Activated effector memory CD4-positive, alpha-beta T cell treated with Interleukin-2 at 50 U/mL for 16 hours (primary cell): ENCODE measurements around the gene TRPM7.
"Not testable (repeated sequence)": the region's sequence is repeated elsewhere in the genome, so short reads cannot be mapped to it uniquely, and the experiment has no call there.

Source experiments
- DNase-seq: peaks from one replicate; pipeline ENCODE4 v3.0.0-alpha.2; 2020

Gene TRPM7

DNA sequence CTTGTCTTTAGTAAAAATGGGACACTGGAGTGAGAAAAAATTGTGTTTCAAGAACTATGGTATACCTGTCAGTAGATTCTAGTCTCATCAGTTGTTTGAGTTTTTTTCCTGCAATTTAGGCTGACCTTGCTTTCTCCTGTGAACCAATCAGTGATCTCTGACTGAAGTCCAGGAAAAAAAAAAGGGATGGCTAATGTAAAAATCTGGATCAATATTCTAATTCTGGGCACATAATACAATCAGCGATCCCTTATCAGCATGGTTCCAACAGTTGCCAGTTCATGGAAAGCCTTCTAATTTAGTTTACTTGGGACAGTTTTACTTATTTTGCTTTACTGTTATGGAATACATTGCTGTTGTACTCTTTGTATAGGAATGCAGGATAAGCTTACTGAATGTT, 17.0 kb downstream of the TRPM7 start:
- no peak for DNase-seq

DNA sequence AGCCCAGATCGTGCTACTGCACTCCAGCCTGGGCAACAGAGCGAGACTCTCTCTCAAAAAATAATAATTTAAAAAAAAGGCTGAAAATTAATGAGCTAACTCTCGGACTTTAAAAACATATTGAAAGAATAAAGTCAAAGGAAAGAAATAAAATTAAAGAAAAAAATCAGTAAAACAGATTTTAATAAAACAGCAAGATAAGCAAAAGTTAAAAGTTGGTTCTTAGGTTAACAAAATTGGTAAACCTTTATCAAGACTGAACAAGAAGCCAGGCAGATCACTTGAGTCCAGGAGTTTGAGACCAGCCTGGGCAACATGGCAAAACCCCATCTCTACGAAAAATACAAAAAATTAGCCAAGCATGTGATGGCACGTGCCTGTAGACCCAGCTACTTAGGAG, 20.7 kb downstream of the TRPM7 start:
- DNase-seq: no peak

DNA sequence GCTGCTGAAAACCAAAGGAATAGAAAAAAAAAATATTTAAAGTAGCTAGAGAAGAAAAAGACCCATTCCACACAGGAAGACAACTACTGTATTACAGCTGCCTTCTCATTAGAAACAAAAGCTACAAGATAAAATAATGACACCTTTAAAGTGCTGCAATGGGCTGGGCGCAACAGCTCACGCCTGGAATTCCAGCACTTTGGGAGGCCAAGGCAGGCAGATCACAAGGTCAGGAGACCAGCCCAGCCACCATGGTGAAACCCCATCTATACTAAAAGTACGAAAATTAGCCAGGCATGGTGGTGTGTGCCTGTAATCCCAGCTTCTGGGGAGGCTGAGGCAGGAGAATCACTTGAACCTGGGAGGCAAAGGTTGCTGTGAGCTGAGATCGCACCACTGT, 31.0 kb downstream of the TRPM7 start:
- no peak for DNase-seq

DNA sequence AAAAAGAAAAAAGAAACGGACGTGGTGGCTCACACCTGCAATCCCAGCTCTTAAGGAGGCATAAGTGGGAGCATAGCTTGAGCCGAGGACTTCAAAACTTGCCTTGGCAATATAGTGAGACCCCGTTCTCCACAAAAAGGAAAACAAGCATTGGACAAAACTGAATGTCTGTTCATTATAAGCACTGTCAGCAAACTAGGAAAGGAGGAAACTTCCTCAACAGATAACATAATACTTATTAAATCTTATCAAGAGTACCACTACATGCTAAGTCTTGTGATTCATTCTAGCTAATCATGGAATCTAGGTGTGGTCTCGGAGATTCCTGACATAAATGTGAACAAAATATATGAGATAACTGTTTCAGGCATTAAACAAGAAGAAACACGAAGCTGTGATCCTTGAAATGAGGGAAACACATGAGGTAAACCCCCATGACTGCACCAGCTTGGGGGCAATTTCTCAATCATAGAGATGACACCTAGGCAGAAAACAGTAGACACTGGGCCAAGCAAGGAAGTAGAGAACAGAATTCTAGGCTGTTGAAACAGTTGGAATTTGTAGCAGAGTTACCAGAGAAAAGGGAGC, 33.3 kb downstream of the TRPM7 start:
- DNase-seq: no peak

DNA sequence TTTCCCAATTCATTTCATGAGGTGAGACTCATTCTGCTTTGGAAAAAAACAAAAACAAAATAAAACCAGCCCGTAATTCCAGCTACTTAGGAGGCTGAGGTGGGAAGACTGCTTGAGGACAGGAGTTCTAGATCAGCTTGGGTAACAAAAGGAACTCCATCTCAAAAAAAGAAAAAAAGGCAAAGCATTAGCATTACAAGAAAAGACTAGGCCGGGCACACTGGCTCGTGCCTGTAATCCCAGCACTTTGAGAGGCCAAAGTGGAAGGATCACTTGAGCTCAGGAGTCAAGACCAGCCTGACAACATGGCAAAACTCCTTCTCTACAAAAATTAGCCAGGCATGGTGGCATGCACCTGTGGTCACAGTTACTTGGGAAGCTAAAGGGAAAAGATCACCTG, 33.9 kb downstream of the TRPM7 start:
- no peak for DNase-seq

DNA sequence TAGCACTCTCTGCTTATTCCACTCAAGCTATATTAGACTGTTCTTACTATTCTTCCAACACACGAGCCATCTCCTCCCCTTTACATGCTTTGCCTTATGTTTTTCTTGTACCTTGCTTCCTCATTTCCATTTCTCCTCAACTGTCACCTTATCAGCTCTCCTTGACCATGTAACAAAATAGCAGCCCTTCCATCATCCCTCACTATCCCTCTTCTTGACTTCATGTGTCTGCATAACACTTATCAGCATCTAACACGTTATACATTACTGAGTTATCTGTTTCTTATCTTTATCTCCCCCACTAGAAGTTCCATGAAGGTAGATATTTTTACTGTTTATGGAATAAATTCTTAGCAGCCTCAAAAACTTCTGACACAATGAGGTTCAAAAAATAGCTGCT, 45.3 kb downstream of the TRPM7 start:
- DNase-seq: no peak

DNA sequence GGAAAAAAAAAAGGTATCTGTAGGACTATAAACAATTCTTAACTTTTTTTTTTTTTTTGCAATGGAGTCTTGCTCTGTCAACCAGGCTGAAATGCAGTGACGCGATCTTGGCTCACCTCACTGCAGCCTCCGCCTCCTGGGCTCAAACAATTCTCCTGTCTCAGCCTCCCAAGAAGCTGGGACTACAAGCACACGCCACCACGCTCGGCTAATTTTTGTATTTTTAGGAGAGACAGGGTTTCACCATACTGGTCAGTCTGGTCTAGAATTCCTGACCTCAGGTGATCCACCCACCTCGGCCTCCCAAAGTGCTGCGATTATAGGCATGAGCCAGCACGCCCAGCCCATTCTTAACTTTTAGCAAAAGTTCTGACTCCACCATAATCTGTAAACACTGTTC, 50.5 kb downstream of the TRPM7 start:
- no peak for DNase-seq

DNA sequence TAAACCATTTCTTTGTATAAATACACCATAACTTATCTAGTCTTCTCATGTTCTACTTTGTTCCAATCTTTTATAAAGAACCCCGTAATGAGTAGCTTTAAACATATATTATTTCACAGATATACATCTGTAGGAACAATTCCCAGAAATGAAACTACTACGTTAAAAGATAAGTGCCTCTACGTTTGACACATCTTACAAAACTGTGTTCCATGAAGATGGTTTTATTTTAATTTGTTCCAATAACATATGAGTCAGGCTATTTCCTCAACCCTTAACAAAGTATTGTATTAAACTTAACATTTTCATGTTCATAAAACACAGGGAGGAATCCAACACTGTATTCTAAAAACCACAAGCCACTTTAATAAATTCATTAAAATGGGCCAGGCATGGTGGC, 52.9 kb downstream of the TRPM7 start:
- DNase-seq: no peak

DNA sequence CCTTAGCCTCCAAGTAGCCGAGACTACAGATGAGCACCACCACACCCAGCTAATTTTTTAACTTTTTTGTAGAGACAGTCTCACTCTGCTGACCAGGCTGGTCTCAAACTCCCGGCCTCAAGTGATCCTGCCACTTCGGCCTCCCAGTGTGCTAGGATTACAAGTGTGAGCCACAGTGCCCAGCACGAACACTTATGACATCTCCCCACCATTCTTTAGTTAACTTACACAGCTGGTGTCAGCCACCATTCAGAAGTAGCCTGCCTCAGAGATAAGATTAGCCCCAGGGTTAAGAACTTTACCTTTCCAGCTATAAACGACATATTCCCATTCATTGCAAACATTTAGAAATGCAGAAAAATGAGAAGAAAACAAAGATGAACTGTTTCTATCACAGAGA, 58.2 kb downstream of the TRPM7 start:
- no peak for DNase-seq

DNA sequence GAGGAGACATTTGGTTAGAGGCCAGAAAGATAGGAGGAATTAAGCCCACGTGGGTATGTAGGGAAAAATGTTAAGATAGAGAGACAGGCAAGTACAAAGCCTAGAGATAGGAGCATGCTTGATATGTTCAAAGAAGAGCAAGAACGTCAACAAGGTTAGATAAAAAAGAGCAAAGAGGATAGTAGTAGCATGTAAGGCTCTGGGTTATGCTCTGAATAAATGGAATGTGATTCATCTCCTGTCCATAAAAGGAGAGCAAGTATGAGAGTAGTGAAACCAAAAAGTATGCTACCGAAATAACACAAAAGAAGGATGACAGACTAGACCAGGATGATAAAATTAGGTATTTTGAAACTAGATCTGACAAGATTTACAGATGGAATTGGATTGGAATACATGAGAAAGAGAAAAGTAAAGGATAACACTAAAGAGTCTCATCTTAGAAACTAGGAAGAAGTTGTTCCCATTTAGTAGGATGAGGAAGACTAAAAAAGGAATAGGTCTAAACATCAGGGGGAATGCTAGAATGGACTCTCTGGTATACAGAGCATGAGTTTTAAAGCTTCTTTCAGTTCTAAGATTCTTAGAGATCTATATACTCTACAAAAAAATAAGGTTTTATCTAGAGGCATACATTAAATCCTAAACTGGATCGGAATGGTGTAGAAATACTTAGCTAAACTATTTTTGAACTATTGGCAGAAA, 59.1 kb downstream of the TRPM7 start:
- DNase-seq: no peak

DNA sequence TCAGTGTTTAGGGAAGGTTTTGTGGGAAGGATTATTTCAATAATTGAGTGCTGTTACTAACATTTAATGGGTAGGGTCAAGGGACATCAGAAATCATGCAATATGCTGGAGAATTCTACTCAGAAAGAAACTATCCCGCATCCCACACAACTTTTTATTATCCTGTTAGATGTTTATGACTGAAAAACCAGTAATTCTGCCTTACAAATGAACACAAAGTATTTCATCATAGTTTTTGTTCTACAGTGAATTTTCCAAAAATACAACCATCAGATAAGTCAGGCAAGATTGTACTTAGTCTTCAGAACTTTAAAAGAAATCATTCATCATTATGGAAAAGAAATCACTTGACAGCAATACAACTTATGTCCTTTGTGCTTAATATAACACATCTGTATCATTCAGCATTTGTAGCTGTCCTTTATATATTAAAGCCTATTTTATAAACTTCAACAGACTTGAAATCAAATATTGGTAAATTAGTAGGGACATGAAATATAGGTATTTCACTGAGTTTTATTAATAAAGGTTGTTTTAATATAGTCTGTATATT, 61.9 kb downstream of the TRPM7 start:
- DNase-seq: no peak

DNA sequence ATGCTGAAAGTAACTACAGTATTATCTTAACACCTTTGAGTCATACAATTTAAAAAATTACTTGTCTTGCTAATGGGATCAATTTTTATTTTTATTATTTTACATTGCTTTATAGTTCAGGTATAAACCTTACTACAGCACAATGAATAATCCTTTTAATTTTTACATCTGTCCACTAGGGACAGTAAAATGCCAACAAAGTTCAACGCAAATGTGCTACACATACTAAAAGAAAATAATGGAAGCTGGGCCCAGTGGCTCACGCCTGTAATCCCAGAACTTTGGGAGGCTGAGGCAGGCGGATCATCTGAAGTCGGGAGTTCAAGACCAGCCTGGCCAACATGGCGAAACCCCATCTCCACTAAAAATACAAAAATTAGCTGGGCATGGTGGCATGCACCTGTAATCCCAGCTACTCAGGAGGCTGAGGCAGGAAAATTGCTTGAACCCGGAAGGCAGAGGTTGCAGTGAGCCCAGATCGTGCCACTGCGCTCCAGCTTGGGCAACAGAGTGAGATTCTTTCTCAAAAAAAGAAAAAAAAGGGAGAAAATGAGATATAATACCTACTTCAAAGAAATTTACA, 64.1 kb downstream of the TRPM7 start:
- DNase-seq: not testable (repeated sequence)

DNA sequence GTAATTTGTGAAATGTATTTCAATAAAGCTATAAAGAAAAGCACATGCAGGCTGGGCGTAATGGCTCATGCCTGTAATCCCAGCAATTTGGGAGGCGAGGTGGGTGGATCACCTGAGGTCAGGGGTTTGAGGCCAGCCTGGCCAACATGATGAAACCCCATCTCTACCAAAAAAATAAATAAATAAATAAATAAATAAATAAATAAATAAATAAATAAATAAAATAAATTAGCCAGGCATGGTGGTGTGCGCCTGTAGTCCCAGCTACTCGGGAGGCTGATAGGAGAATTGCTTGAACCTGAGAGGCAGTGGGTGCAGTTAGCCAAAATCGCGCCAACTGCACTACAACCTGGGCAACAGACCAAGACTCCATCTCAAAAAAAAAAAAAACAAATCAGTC, 69.6 kb downstream of the TRPM7 start:
- not testable (repeated sequence) for DNase-seq

DNA sequence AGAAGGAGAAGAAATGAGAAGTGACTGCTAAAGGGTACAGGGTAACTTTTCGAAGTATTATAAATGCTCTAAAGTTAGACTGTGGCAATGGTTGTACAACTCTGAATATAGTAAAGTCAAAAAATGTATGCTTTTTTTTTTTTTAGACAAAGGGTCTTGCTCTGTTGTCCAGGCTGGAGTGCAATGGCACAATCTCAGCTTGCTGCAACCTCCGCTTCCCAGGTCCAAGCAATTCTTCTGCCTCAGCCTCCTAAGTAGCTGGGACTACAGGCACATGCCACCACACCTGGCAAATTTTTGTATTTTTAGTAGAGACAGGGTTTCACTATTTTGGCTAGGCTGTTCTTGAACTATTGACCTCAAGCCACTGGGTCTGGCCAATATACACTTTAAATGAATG, 70.0 kb downstream of the TRPM7 start:
- not testable (repeated sequence) for DNase-seq

DNA sequence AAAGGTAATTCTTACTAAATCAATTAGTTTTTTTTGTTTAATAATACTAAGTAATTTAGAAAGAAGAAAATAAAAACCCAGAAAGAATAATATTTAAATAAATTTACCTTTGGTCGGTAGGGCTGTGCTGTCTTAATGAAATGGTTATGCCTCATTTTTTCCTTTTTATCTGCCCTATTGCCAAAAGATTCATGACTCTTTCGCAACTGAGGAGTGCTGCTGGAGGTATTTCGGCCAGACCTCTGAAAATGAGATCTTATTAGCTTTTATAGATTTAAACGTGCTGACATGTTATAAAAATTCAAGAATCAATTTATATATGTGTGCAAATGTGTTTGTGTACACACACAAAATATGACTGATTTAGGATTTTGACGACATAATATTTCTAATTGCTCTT, 73.0 kb downstream of the TRPM7 start:
- DNase-seq: no peak

DNA sequence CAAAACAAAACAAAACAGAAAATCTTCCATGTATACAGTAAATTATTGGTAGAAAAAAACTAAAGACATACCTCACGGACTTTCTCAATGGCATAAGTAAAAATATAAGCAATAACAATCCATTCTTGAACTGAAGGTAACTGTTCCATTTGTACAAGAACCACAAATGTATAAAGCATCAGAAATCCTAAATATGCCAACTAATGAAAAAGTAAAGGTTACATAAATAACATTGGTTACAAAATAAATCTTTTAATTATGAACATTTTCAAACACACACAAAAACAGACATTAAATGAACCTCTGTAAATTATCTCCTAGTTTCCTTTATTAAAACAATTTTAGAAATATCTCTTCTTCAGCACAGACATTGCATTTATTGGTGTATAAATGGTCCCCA, 79.5 kb downstream of the TRPM7 start:
- DNase-seq: no peak

DNA sequence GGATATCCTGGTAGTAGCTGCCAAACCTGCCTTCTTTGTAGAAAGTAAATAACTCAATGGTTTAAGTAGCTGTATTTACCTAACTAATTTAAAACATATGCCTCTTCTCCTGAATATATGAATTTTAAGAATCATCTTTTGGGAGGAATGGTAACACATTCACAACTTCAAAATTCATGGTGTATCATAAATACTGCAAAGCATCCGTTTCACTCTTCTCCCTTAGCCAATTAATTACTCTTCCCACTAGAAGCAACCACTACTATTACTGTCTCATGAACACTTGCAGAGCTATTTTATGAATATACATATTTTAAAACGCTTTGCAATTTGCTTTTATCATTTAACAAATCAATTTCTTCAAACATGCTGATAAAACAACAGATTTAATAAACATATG, 81.1 kb downstream of the TRPM7 start:
- DNase-seq: no peak

DNA sequence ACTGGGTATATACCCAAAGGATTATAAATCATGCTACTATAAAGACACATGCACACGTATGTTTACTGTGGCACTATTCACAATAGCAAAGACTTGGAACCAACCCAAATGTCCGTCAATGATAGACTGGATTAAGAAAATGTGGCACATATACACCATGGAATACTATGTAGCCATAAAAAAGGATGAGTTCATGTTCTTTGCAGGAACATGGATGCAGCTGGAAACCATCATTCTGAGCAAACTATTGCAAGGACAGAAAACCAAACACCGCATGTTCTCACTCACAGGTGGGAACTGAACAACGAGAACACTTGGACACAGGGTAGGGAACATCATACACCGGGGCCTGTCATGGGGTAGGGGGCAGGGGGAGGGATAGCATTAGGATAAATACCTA, 84.6 kb downstream of the TRPM7 start:
- DNase-seq: not testable (repeated sequence)

DNA sequence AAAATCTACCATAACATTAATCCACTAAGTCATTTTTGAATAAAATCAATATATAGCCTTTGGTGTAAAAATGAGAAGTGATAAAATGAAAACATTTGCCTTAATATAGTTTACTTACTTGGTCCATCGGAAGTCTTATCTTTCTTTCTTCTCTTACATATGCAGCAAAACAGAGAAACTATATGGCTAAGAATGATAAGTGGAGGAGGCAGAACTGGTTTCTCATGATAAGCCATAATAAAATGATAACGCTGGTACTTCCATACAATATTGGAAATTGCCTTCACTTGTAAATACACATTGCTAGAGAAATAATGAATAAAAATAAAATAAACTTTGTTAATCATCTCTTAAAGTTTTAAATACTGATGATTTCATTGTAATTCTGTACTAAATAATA, 92.3 kb downstream of the TRPM7 start:
- DNase-seq: no peak

DNA sequence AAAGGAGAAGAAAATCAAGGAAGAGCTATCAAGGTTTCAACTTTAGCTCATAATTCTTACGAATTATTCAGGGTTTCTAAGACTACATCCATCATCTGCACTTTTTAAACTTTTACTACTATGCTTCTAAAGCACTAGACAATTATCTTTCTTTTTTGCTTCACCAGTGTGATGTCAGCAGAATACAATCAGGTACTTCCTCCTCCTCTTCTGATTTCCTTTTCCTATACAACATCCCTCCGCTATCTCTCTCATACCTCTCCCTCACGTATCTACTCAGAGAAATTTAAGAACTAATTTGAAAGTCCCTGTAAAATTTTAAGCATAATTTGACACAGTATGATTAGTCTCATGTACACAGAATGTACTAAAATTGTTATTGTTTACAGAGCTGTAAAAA, 92.8 kb downstream of the TRPM7 start:
- DNase-seq: no peak

DNA sequence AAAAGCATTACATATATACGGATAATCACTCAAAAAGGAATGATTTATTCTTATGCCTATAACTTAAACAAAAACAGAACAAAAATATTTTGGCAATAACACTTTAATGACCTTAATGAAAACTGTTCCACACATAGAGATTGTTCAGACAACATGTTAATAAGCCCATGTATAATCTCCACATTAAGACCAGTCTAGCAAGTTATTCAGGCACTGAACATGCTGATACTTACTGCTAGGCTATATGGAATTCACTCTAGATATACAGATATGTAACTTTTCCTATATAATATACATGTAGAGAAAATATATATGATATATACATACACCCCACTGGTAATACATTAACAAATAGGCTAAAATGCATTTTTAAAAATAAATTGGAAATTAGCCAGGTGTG, 96.3 kb downstream of the TRPM7 start:
- no peak for DNase-seq

DNA sequence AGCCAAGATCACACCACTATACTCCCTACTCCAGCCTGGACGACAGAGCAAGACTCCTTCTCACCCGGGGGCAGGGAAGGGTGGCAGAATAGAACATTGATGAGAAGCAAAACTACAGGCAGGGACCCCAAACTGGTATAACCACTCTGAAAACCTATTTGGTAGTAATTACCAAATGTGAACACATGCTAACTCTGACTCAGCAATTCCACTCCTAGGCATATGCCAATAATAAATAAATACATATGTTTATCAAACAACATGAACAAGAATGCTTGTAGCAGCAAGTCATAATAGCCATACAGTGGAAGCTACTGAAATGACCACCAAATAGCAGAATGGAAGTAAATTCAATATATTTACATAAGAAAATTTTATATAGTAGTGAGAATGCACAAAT, 109.1 kb downstream of the TRPM7 start:
- DNase-seq: no peak

DNA sequence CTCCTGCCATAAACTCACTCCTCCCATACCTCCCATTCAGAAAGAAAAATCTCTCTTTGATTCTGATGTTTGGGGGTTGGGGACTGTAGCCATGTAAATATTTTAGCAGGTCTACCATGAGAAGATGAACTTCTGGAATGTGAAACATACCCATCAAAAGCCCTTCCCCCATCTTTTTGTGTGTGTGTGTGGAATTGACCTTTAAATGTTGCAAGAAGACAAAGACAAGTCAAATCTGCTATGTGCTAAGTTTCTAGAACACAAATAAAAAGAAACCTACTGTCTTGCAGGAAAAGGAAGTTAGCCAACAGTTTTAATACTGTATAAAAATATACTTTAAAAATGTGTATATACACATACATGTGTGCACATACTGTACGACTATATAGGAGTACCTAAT, 110.4 kb downstream of the TRPM7 start:
- DNase-seq: no peak

DNA sequence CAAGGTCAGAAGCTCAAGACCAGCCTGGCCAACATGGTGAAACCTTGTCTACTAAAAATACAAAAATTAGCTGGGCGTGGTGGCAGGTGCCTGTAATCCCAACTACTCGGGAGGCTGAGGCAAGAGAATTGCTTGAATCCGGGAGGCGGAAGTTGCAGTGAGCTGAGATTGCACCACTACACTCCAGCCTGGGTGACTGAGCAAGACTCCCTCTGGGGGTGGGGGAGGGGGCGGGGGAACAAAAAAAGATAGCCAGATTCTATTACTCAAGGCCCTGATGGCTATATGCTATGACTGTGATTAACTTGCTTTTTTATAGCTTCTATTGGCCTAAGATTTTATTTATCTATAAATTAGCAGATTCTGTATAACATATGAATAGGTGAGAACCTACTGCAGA, 112.8 kb downstream of the TRPM7 start:
- DNase-seq: not testable (repeated sequence)

DNA sequence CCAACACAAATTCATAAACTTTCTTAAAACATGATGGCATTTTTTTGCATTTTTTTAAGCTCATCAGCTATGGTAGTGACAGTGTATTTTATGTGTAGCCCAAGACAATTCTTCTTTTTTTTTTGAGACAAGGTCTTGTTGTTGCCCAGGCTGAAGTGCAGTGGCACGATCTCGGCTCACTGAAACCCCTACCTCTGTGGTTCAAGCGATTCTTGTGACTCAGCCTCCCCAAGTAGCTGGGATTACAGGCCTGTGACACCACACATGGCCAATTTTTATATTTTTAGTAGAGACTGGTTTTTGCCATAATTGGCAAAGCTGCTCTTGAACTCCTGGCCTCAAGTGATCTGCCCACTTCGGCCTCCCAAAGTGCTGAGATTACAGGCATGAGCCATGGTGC, 122.8 kb downstream of the TRPM7 start:
- no peak for DNase-seq
